Prostate gland (tissue), 2 donors: ENCODE results near the gene PLXNC1. TPM values are rescaled to one million over a fixed set of nuclear protein-coding genes. Genes with fewer than 3 reads are reported as not detected.

Experiments
- DNase-seq: peaks from one replicate; pipeline ENCODE4 v3.0.0-alpha.2; 2019; ENCODE audit warnings: low spot score
- H3K27ac ChIP-seq, 2 donors: fragments of 200-600 bp; sonication (generic); 2 replicates each; pipeline ENCODE4 v1.5.1; 2017 to 2019
- H3K27me3 ChIP-seq: fragments of 200-600 bp; sonication (generic); replicated peaks from 2 replicates; pipeline ENCODE4 v1.5.1; 2019; ENCODE audit not compliant: insufficient read depth
- H3K36me3 ChIP-seq, 2 donors: fragments of 200-600 bp; sonication (generic); 1 replicate in 1 of 2; 2 replicates in 1 of 2; pipeline versions ENCODE4 v1.5.1 to v1.8.1; 2017 to 2019
- H3K4me1 ChIP-seq: fragments of 200-600 bp; sonication (generic); replicated peaks from 2 replicates; pipeline ENCODE4 v1.5.1; 2019
- H3K4me3 ChIP-seq, 2 donors: fragments of 200-600 bp; sonication (generic); 2 replicates each; pipeline ENCODE4 v1.5.1; 2017 to 2019
- H3K9me3 ChIP-seq: fragments of 200-600 bp; sonication (generic); 2 replicates; pipeline ENCODE4 v1.5.1; 2017
- CTCF ChIP-seq, 4 experiments: fragments of 200-600 bp in 2 of 4; fragments of 450-650 bp in 2 of 4; sonication (generic) in 2 of 4; IDR thresholded peaks; 1 replicate in 3 of 4; 2 replicates in 1 of 4; pipeline ENCODE4 v1.5.1; 2016 to 2019; ENCODE audit warnings: antibody characterized with exemption in 4 of 4, mild to moderate bottlenecking in 2 of 4, moderate library complexity in 2 of 4
- POLR2A ChIP-seq: fragments of 450-650 bp; IDR thresholded peaks from one replicate; pipeline ENCODE4 v1.6.1; 2016; ENCODE audit warnings: antibody characterized with exemption, mild to moderate bottlenecking
- POLR2AphosphoS5 ChIP-seq: sonication (generic); formaldehyde crosslinking; IDR thresholded peaks from one replicate; pipeline ENCODE4 v1.6.1; 2017; ENCODE audit warnings: antibody characterized with exemption
- WGBS: methylation state at CpG from one replicate; pipeline ENCODE4 v1.1.5; 2018; 5-methylcytosine and 5-hydroxymethylcytosine counted together
- intact Hi-C: fragments of 100-400 bp; cut with DNase I; formaldehyde crosslinking; loops from one replicate; pipeline ENCODE4 v1.14.2; 2022
- total RNA-seq, 2 donors: library from RNA; depleted of rRNA; stranded (reverse); fragments of >200 nt; gene quantifications; one replicate each; pipeline ENCODE4 v1.1.0, GENCODE V29; 2016

The PLXNC1 gene
- total RNA-seq, 2 donors from 2014 or later, result 2.7 to 118 TPM

- Histone ChIP-seq H3K4me1 (no peaks in the 10 kb centered on the region), H3K27ac (no peak overlapping the region), H3K27me3 (no peaks in the 10 kb centered on the region), H3K4me3 (no peak overlapping the region), H3K36me3 (no peaks in the 10 kb centered on the region), H3K9me3 (no peaks in the 10 kb centered on the region)
- no peak for DNase-seq
- WGBS, result 85% methylated on average over 5 of the region's 5 CpGs
- intact Hi-C loops, result no loop called here
- TF ChIP-seq POLR2AphosphoS5 (no peak), POLR2A (no peak), CTCF (IDR thresholded peaks at IDR 0.05) (no peak)
Observed at GRCh38 chr12:94143951-94144350, 4.4 kb upstream of the PLXNC1 start.

GRCh38 chr12:94144781-94145180 is 3.6 kb upstream of the PLXNC1 start:
- Histone ChIP-seq H3K4me1 (no peaks in the 10 kb centered on the region), H3K4me3 (no peak overlapping the region), H3K27ac (no peak overlapping the region), H3K27me3 (peaks cover 7% of the 10 kb centered on the region), H3K9me3 (no peaks in the 10 kb centered on the region), H3K36me3 (no peaks in the 10 kb centered on the region)
- DNase-seq, result no peak
- intact Hi-C loops, result loop anchor here (5.0 kb wide), 1 partner anchor 388 kb away; no protein-coding TSS in a partner anchor
- 82% methylated on average over 3 of the region's 3 CpGs for WGBS
- no peak for TF ChIP-seq POLR2AphosphoS5
- TF ChIP-seq CTCF (IDR thresholded peaks at IDR 0.05), result no peak
- no peak for TF ChIP-seq POLR2A

- TF ChIP-seq CTCF (IDR thresholded peaks at IDR 0.05) (peak in 3 of 4 experiments; percentile 13 to 41 (median 26)), POLR2A (no peak), POLR2AphosphoS5 (no peak)
- H3K36me3 ChIP-seq, result no peaks in the 10 kb centered on the region
- intact Hi-C loops, result loop anchor here (5.0 kb wide), 1 partner anchor 387 kb away; no protein-coding TSS in a partner anchor
- H3K27ac ChIP-seq, result no peak overlapping the region
- no peak overlapping the region for H3K4me3 ChIP-seq
- DNase-seq, result no peak
- no peaks in the 10 kb centered on the region for H3K9me3 ChIP-seq
- WGBS, result 26% methylated on average over 12 of the region's 12 CpGs
- H3K4me1 ChIP-seq, result no peaks in the 10 kb centered on the region
- H3K27me3 ChIP-seq, result peaks cover 9% of the 10 kb centered on the region
Observed at GRCh38 chr12:94145191-94145983, 3.0 kb upstream of the PLXNC1 start.

GRCh38 chr12:94146166-94146936 is 2.0 kb upstream of the PLXNC1 start:
- no peaks in the 10 kb centered on the region for H3K9me3 ChIP-seq
- H3K4me3 ChIP-seq, result no peak overlapping the region
- H3K4me1 ChIP-seq, result no peaks in the 10 kb centered on the region
- intact Hi-C loops, result loop anchor here (5.0 kb wide), 1 partner anchor 386 kb away; no protein-coding TSS in a partner anchor
- no peak for TF ChIP-seq POLR2A
- no peak for TF ChIP-seq POLR2AphosphoS5
- no peak for TF ChIP-seq CTCF (IDR thresholded peaks at IDR 0.05)
- H3K27ac ChIP-seq, result no peak overlapping the region
- WGBS, result 88% methylated on average over 9 of the region's 9 CpGs
- no peaks in the 10 kb centered on the region for H3K36me3 ChIP-seq
- peaks cover 9% of the 10 kb centered on the region for H3K27me3 ChIP-seq
- no peak for DNase-seq
